Activated naive CD4-positive, alpha-beta T cell treated with Interleukin-2 at 50 U/mL for 16 hours (primary cell): ENCODE results near the gene PPP1R9B.
A peak's percentile ranks its signal among the peaks of the same experiment; 100 is the strongest.

ENCODE experiments used
- DNase-seq: peaks from one replicate; pipeline ENCODE4 v3.0.0-alpha.2; 2020

PPP1R9B gene

GRCh38 chr17:50087912-50088405, 62.5 kb downstream of the PPP1R9B start:
- DNase-seq = no peak

GRCh38 chr17:50087246-50087911, 63.1 kb downstream of the PPP1R9B start:
- DNase-seq = peak; percentile 78
